Frontal cortex (tissue), 4 donors: ENCODE results near the gene ZNFX1. TPM values are rescaled to one million over a fixed set of nuclear protein-coding genes. Genes with fewer than 3 reads are reported as not detected.
"Not testable (repeated sequence)": the region's sequence is repeated elsewhere in the genome, so short reads cannot be mapped to it uniquely, and the experiment has no call there.

Source experiments
- DNase-seq, 2 donors: peaks; one replicate each; pipeline ENCODE4 v3.0.0; 2012; ENCODE audit warnings: low spot score in 2 of 2
- FAIRE-seq: peaks from 2 replicates; lab custom pipeline; 2012; peaks lifted over from hg19 to GRCh38; lab: Jason Lieb, UNC
- total RNA-seq: library from RNA; depleted of rRNA; stranded (reverse); fragments of >200 nt; gene quantifications from one replicate; pipeline ENCODE4 v1.2.3, GENCODE V29; 2014
- donor health status: control.
- donor health status: control.
- donor health status: control.

ZNFX1 gene
- total RNA-seq, 1 donor from 2014 or later = 13.0 TPM

DNA sequence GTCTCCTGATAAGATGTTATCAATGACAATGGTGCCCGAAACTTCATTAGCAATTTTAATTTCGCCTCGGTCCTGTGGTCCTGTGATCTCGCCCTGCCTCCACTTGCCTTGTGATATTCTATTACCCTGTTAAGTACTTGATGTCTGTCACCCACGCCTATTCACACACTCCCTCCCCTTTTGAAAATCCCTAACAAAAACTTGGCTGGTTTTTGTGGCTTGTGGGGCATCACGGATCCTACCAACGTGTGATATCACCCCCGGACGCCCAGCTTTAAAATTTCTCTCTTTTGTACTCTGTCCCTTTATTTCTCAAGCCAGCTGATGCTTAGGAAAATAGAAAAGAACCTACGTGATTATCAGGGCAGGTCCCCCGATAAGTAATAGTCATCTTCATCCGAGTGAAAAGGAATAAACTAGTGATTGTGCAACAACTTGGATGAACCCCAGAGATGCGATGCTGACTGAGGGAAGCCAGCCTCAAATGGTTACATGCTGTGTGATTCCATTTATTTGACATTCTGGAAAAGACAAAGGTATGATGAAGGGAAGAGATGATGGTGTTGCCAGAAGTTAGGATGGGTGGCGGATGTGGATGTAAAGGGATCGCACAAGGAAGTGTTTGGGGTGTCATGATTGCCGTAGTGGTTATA lies 16.3 kb upstream of the ZNFX1 start:
- not testable (repeated sequence) for FAIRE-seq, DNase-seq

DNA sequence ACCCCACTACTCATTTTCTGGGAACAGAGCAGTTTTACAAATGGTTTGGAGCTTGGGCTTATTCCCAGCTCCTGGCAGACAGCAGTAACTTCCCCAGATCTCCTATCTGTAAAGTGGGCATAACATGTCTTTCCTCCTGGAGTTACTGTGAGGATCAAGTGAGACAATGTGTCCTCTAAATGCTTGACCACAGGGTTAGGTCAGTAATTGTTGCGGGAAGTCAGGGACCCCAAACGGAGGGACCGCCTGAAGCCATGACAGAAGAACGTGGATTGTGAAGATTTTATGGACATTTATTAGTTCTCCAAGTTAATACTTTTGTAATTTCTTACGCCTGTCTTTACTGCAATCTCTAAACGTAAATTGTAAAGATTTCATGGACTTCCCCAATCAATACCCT lies 15.3 kb upstream of the ZNFX1 start:
- no peak for DNase-seq
- FAIRE-seq = no peak

DNA sequence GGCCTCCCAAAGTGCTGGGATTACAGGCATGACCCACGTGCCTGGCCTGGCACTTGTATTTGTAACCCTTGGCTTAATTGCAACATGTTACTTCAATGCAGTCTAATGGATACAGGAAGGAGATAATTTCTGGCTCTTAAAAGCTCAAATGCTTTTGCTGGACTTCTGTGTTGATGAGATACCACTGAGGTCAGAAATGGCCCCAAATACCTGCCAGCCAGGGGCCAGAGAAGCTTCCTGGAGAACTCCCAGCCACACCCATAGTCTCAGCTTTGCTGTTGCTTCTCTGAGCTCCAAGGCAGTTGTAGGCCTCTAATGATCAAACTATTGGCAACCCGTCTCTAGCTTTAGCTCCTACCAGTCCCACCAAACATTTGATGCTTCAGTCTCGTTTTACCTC lies 14.2 kb upstream of the ZNFX1 start:
- FAIRE-seq = no peak
- DNase-seq = no peak

DNA sequence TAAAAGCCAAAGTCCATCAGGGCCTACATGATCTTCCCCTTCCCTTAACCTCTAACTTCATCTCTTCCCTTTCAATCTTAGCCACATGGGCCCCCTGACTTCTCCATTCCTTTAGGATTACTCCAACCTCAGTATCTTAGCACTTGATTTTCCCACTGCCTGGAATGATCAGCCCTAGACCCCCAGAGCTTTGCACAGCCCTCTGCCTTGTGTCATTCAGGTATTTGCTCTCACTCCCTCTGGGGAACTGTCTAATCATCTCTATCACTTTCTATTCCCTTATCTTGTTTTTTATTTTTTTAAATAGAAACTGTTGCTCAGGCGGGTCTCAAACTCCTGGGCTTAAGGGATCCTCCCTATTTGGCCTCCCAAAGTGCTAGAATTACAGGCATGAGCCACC lies 13.3 kb upstream of the ZNFX1 start:
- no peak for FAIRE-seq

DNA sequence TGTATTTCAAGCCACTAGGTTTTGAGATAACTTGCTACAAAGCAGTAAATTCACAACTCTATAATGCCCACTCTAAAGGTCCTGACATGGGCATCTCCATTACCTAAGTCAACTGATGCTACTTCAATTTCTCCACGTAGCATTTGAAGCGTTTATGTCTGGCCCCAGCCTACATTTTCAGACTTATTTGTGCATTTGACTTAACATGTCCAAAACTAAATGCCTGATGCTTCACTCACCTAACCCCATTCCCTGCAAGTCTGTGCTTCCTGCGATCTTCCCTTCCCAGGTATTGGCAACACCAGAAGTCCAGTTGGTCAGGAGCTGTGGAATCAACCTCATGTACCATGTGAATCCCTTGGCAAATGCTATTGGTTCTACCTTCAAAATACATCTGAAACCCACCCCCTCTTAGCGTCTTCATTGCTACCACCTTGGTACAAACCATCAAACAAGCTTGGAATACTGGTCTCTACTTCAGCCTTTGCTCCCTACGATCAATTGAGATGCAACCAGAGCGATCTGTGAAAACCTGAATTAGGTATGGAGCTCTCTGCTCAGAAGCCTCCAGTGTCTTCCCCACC lies 12.8 kb upstream of the ZNFX1 start:
- FAIRE-seq = no peak
- no peak for DNase-seq

More for the DNA sequence above, 13.3 kb upstream of the ZNFX1 start:
- no peak for DNase-seq

DNA sequence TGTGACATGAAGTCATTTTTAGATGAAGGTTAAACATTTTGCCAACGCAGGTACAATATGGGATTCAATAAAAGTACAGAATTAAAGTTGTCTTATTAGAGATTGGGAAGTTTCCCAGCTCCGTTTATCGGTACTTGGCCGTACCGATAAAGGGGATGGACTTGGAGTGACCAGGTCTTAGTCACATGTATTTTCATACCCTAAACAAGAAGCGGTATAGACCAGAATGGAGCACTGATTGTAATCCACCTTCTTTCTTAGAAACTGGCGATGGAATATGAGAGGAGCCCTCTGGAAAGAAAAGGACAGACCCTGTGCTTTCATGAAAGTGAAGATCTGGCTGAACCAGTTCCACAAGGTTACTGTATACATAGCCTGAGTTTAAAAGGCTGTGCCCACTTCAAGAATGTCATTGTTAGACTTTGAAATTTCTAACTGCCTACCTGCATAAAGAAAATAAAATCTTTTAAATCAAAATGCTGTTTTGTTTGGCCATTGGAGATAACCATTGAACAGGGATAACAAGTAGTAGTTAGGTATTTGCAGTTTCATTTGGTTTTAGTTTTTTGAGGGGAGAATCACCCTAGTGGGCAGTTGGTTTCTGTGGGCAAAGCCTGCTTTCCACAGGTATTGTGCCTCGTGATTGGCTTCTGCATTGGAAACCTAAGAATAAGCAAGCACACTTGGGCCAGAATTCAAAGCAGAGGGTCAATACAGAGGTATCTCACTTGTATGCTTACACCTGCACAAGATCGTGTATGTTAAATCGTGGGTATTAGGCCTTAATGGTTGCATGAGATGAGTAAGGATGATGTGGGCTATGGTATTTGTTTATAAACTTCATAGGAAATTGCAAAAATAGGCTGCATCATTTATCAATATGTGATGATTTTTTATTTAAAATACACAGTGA lies 11.2 kb upstream of the ZNFX1 start:
- FAIRE-seq (no peak), DNase-seq (no peak)

DNA sequence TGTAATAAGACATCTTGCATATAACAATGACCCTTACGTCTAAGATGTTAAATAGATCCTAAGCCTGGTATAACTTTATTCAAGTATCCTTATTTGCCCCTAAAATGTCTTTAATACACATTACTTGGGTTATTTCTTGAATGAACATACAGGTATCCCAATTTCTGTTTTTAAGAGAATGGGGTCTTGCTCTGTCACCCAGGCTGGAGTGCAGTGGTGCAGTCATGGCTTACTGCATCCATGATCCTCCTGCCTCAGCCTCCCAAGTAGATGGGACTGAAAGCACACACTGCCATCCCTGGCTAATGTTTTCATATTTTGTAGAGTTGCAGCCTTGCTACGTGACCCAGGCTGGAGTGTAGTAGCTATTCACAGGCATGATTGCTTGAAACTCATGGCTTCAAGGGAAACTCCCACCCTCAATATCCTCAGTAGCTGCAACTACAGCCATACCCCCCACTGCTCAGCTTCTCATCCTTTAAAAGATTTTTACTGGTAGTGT lies 10.4 kb upstream of the ZNFX1 start:
- FAIRE-seq (no peak), DNase-seq (no peak)

DNA sequence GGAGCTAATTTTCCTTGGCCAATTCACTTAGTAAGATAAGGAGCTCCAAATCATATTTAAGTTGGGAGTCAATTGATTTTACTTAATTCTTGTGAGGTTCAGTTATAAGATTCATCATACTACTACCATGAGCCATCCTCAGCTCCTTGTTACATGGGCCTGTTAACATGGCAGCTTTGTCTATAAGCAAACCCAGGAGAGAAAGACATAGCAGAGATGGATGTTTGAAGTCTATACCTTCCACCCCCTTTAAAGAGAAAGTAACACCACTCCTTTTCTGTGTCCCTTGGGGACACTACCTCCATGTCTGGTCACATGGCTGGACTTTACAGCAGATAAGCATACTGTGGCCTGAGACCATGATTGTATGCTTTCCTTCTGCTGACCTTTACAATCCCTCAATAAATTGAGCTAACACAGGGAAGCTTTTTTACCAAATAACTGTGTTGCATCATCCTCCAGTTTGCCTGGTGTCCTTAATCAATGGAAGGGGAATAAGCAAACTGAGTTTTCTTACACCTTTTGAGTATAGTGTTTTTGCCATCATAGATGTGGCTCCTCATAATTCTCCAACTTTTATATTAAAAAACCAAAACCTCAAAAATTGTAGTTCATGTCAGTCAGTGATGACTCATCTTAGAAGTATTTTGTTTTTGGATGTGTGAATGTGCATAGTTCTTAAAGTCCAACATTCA lies 9.8 kb upstream of the ZNFX1 start:
- DNase-seq = no peak
- FAIRE-seq = no peak

DNA sequence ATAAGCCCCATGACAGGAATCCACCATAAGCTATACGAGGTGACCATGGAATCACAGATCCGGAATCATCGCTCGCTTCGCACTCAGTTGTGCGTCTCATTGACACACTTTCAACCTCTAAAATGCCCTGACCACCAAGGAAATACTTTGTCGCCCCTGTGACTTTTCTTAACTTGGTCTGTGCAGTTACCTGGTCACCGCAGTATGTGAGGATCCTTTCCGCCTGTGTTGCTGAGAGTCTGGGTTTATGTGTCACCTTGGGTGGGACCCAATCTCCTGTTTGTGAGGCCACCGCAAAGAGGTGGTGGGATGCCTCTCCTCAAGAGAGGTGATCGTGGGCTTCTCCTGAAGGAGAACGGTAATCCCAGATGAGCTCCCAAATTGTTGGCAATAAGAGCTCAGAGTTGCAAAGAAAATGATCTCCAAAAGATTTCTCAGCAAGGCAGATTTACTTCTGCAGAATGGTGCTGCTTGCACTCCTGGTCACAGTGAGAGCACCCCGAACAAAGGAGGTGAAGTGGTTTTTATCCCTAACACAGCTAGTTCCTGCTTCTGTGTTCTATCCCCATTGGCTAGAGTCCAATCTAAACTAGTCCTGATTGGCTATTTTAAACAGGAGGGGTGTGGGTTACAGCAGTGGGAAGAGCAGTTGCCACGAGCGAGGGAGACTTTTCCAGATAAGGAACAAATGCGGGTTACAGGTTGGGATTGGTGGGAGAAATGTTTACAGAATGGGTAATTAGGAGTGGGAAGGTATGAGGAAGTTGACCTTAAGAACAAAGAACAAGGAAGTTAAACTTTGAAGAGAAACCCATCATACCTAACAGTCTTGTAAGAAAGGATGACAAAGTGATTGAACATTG lies 9.1 kb upstream of the ZNFX1 start:
- no peak for DNase-seq
- FAIRE-seq = no peak

DNA sequence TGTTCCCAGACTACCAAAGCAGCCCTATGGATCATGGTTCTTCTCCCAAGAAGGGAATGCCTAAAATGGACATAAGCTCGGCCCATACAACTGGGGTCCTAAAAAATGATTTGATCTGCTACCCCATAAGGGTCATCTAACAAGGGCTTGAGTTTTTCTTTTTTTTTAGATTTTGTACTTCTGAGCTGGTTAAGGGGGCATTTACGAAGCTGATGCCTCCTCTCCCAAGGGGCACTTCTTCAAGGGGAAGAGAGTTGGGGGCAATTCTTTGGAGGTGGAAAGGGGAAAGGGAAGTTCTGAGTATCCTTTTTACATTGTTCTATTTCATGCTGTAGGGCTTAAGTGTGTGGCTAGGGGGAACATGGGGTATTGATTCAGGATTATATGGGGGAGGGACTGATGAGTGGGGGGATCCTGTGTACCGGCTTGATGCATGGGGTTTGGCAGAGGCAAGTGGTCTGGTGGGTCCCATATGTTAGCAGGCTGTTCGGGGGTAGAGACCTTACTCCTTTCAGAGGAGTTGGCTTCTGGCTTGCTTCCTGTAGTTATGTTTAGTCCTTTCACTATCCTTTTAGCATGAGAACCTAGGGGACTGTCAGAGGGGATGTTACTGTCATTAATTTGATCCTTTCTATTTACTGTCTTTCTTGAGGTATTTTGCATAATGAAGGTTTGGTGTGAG lies 8.1 kb upstream of the ZNFX1 start:
- FAIRE-seq (no peak), DNase-seq (no peak)

DNA sequence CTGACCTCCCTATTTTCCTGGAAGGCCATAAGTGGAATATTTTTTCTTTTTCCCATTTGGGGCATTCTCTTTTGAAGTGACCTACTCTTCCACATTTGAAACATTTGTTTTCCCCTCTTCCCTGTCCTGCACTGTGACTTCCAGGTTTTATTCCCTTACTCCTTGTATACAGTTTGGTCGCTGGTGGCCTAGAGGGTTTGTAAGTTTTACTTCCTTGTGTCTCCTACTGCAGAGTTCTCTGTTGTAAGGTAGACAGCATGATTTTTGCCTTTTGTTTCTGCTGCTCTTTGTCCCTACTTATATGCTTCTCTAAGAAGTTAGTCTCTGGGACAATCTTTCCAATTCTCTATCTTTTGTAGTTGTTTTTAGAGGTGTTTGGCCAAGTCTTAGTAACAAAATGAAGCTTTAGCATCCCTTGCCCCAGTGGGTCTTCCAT lies 7.4 kb upstream of the ZNFX1 start:
- no peak for FAIRE-seq
- DNase-seq = no peak

DNA sequence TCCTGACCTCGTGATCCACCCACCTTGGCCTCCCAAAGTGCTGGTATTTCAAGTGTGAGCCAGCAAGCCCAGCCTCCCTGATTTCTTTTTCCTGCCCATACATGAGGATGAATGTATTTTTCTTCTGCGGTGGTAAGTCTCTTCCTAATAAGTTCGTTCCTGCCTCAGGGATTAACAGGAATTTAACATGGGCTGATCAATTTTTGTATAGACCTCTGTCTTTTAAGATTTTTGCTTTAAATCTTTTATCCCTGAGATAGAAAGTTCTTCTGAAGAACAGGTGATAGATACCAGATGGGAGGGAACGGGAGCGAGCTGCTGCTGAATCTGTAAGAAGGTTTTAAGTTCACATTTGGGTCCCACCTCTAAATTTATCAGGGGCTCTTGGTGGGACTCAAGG lies 7.0 kb upstream of the ZNFX1 start:
- DNase-seq (no peak), FAIRE-seq (no peak)

DNA sequence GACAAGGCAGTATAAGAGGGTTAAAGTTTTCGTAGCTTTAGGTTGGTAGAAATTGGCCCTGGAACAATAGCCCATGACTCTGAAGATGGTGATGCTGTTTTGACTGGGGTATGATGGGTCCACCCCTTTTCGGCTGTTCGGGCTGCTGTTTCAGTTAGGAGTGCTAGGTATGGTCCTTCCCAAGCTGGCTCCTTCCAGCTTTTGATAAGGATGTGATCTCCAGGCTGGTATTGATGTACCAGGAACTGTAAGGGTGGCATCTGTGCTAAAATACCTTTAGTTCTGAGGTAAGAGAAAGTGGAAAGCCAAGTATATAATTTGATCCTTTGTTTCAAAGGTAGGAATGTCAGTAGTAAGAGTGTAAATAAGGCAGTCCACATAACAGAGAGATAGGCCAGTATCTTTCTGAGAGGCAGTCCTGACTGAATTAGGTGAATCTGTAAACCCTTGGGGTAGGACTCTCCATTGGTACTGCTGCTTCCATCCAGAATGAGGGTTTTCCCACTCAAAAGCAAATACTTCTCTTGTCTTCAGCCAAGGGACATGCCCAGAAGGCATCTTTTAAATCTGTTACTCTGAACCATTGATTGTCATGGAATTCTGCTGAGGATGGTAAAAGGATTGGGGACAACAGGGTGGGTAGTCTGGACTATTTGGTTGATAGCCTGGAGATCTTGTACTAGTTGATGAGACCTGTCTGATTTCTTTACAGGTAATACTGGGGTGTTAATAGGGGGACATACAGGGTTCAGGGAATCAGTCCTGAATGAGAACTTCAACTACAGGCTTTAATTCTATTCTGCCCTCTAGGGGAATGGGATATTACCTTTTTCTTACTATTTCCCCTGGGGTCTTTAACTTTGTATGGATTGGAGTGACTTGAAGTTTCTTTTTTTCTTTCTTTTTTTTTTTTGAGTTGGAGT lies 6.1 kb upstream of the ZNFX1 start:
- no peak for DNase-seq
- FAIRE-seq = no peak

DNA sequence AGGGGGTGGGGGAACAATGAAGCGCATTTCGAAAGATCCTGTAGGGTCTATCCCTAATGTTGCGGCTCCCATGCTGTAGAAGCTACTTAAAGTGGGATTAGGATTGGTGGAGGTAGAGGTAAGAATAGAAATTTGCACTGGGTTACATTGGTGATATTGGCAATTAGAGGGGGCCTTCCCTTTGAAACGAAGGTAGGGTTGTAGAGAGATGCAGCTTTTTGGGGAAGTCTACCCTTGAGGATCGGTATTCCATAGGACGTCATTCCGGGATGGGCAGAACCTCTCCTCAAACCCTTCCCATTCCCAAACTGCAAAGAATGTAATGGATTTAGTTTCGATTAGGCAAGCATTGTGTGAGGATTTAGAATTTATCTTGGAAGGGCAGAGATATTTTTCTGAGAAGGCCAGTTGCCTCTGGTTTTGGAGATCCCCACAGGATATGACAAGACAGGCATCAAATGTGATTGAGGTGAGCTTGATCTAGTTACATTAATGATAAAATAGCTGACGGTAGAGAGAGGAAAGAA lies 5.4 kb upstream of the ZNFX1 start:
- DNase-seq (no peak), FAIRE-seq (no peak)

DNA sequence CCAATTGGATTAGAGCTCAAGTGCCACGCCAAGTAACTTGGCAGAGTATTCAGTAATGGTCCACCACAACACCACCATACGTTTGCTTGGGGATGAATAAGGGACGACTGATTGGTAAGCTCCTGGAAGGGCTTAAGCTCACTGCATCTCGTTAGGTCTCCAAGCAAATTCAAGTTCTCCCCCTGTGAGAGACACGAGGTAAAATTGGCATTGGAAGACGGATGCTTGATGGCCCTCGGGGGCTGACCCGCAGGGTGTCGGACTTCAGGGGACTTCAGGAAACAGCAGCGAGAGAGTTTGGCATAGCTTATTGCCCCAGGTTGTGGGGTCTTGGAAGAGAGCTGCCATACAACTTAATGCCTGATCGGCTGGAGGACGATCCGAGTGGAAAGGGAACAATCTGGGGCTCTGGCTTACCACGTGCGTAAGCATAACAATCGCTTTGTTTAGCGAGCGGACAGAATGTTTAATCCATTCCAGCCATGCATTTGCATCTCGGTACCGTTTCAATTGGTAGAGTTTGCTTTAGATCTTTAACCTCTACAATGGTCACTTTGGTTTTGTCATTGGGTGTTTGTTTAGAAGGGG lies 4.8 kb upstream of the ZNFX1 start:
- no peak for FAIRE-seq
- DNase-seq = no peak

DNA sequence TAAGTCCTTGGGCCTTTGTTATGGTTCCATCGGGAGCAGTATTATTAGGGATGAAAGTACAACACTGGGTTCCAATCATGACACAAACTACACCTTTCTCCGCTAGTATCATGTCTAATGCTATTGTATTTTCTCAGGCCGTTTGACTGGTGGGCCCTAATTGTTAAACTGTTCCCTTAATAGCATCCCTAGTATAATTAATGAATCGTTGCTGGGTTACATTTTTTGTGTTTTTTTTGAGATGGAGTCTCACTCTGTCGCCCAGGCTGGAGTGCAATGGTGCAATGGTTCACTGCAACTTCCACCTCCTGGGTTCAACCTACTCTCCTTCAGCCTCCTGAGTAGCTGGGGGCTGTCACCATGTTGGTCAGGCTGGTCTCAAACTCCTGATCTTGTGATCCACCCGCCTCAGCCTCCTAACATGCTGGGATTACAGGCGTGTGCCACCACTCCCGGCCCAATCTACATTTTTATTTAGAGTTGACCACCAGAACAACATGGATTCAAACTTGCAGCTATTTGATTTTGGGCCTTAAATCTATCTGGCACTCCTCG lies 4.1 kb upstream of the ZNFX1 start:
- FAIRE-seq (no peak), DNase-seq (no peak)
